GM12878 (cell line): ENCODE results near the gene GPATCH3. TPM values are rescaled to one million over a fixed set of nuclear protein-coding genes. Genes with fewer than 3 reads are reported as not detected.

Source experiments
- ATAC-seq: fragments of 200-7000 bp; cut with Tn5 transposase; 3 replicates; pipeline ENCODE4 v1.9.1; 2020; ENCODE audit warnings: mild to moderate bottlenecking, moderate library complexity
- BruUV-seq: library from RNA; stranded (reverse); fragments of 400-500 nt; replicated peaks from 2 replicates; lab custom pipeline; 2021; lab: Mats Ljungman, UMichigan
- CTCF ChIA-PET: fragments of 300-600 bp; sonication (Branson Sonifier 250); formaldehyde crosslinking; extraction: SDS; loops from one replicate; lab custom pipeline; 2021; ENCODE audit warnings: inconsistent platforms; lab: Yijun Ruan, JAX
- POLR2A ChIA-PET: fragments of 350-600 bp; formaldehyde crosslinking; extraction: SDS; loops from one replicate; lab custom pipeline; 2021; ENCODE audit warnings: inconsistent platforms; lab: Charles Lee
- RAD21 ChIA-PET: fragments of 300-600 bp; sonication (Branson Sonifier 250); formaldehyde crosslinking; loops from one replicate; lab custom pipeline; 2023; ENCODE audit warnings: antibody characterized with exemption; ENCODE audit not compliant: unreplicated experiment; lab: Charles Lee
- SMC1A ChIA-PET: fragments of 300-600 bp; sonication (Branson Sonifier 250); formaldehyde crosslinking; loops from one replicate; lab custom pipeline; 2023; ENCODE audit not compliant: unreplicated experiment, uncharacterized antibody; lab: Charles Lee
- DNase-seq: peaks from one replicate; pipeline ENCODE4 v3.0.0-alpha.2; 2011; ENCODE audit warnings: low read depth, low spot score
- FAIRE-seq: peaks from 3 replicates; lab custom pipeline; 2011; peaks lifted over from hg19 to GRCh38; lab: Jason Lieb, UNC
- H2AFZ ChIP-seq: 2 replicates; pipeline ENCODE4 v1.6.0; 2011; ENCODE audit warnings: low read depth, low read length, control low read depth; ENCODE audit not compliant: control insufficient read depth
- H3K27ac ChIP-seq: 2 replicates; pipeline ENCODE4 v1.5.1; 2011; ENCODE audit warnings: control low read depth; ENCODE audit not compliant: control insufficient read depth, insufficient read depth
- H3K27me3 ChIP-seq, 2 experiments: replicated peaks in 1 of 2; 2 replicates each; pipeline versions ENCODE4 v1.6.0 to v1.6.1; 2011; ENCODE audit warnings: low read length in 1 of 2; ENCODE audit not compliant: control insufficient read depth in 2 of 2, insufficient read depth in 2 of 2
- H3K36me3 ChIP-seq, 2 experiments: 2 replicates each; pipeline ENCODE4 v1.5.1; 2011; ENCODE audit warnings: low read length in 1 of 2; ENCODE audit not compliant: control insufficient read depth in 2 of 2, insufficient read depth in 2 of 2
- H3K4me1 ChIP-seq: 2 replicates; pipeline ENCODE4 v1.6.1; 2011; ENCODE audit warnings: mild to moderate bottlenecking, low read length, moderate library complexity, mixed read lengths; ENCODE audit not compliant: control insufficient read depth, insufficient read depth
- H3K4me2 ChIP-seq: 2 replicates; pipeline ENCODE4 v1.6.0; 2011; ENCODE audit warnings: control low read depth; ENCODE audit not compliant: control insufficient read depth, insufficient read depth
- H3K4me3 ChIP-seq: fragments of 200-600 bp; sonication (generic); 2 replicates; pipeline ENCODE4 v1.5.1; 2016
- H3K79me2 ChIP-seq: 2 replicates; pipeline ENCODE4 v1.6.0; 2011; ENCODE audit warnings: low read length; ENCODE audit not compliant: control insufficient read depth, insufficient read depth
- H3K9ac ChIP-seq: 2 replicates; pipeline ENCODE4 v1.8.0; 2011; ENCODE audit warnings: low read length, control low read depth, mixed read lengths; ENCODE audit not compliant: control insufficient read depth, insufficient read depth
- H3K9me3 ChIP-seq: replicated peaks from 3 replicates; pipeline ENCODE4 v1.5.1; 2011; ENCODE audit warnings: mild to moderate bottlenecking, low read length; ENCODE audit not compliant: control insufficient read depth, insufficient read depth
- H4K20me1 ChIP-seq: 2 replicates; pipeline ENCODE4 v1.6.0; 2011; ENCODE audit not compliant: control insufficient read depth, insufficient read depth
- MTA2 ChIP-seq: fragments of 450-650 bp; IDR thresholded peaks from 2 replicates; pipeline ENCODE4 v1.6.1; 2016; ENCODE audit warnings: low read depth, mild to moderate bottlenecking, moderate library complexity
- whole genome bisulfite sequencing: methylation state at CpG from one replicate; pipeline ENCODE4 v1.1.6; 2016; ENCODE audit warnings: low lambda C conversion rate; ENCODE audit not compliant: insufficient replicate concordance, insufficient coverage; ENCODE audit errors: missing lambda C conversion rate; 5-methylcytosine and 5-hydroxymethylcytosine counted together
- in situ Hi-C: fragments of 300-500 bp; cut with MboI; formaldehyde crosslinking; loops from 9 replicates; pipeline ENCODE4 v1.14.3; 2018; ENCODE audit warnings: mixed read lengths
- intact Hi-C: fragments of 100-400 bp; cut with micrococcal nuclease; formaldehyde crosslinking; loops from one replicate; pipeline ENCODE4 v1.14.2; 2022; ENCODE audit not compliant: unreplicated experiment
- polyA plus RNA-seq, 11 experiments: library from polyadenylated mRNA; depleted of rRNA in 4 of 11; unstranded in 6 of 11; stranded (reverse) in 5 of 11; fragments of >200 nt; fragmentation: Nextera tagmentation in 4 of 11; fragmentation: Illumina TruSeq in 1 of 11; extraction: Ambion mirVana in 4 of 11; extraction: Trizol in 1 of 11; gene quantifications; 1 replicate in 1 of 11; 2 replicates in 10 of 11; pipeline versions ENCODE4 v1.2.1 to v1.2.3, GENCODE V29; 2011 to 2016; ENCODE audit warnings: inconsistent platforms in 2 of 11, missing spikeins in 2 of 11, low read depth in 1 of 11
- total RNA-seq, 4 experiments: library from RNA; depleted of rRNA in 3 of 4; stranded (reverse); fragments of >200 nt in 3 of 4; fragmentation: Illumina TruSeq in 1 of 4; extraction: Trizol in 1 of 4; gene quantifications; 2 replicates each; pipeline versions ENCODE4 v1.2.1 to v1.2.3, GENCODE V29; 2013 to 2021
- TF ChIP-seq, protein P1 (sequence below), 3 experiments: IDR thresholded peaks in 2 of 3; conservative IDR thresholded peaks in 1 of 3; 2 replicates each; pipeline ENCODE4 v1.5.1; 2011; ENCODE audit warnings: low read depth in 3 of 3, low read length in 3 of 3, mild to moderate bottlenecking in 3 of 3, control low read depth in 2 of 3, moderate library complexity in 2 of 3, inconsistent platforms in 1 of 3, mixed read lengths in 1 of 3; ENCODE audit not compliant: control insufficient read depth in 2 of 3, insufficient read depth in 1 of 3; ENCODE audit errors: extremely low read depth in 1 of 3

The GPATCH3 gene
- total and polyA plus RNA-seq, 10 of the 15 experiments (the other 5 are each of a cell fraction or from before 2014, with no cell fraction given) = 0.56 to 13.4 (median 8.7) TPM

DNA sequence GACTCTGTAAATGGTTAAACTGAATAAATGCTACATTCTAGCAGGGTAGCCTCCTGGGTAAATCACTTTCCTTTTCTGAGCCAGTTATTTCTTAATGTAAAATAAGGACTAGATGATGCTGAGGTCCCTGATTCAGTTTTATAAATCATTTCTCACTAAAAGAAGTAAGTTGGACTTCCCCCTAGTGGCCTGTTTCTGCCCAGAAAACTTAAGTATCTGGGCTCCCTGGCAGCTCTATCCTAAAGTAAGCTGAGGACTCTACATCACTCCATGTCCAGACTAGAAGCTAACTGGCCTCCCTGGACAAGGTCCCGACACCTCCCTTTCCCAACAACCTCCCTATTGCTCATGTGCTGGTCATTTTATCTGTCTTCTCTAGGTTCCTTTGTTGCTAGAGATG, 13.1 kb downstream of the GPATCH3 start:
- H2AFZ ChIP-seq = no peak overlapping the region
- FAIRE-seq (no peak), DNase-seq (no peak), ATAC-seq (no peak)
- BruUV-seq = no TSS peak
- H3K27me3 ChIP-seq = no peaks in the 10 kb centered on the region
- no peak overlapping the region for H3K9ac ChIP-seq
- no peaks in the 10 kb centered on the region for H3K9me3 ChIP-seq
- no peak overlapping the region for H3K4me3 ChIP-seq
- in situ Hi-C loops (no loop called here), intact Hi-C loops (no loop called here)
- ChIA-PET POLR2A (interaction anchor here (0.6 to 0.9 kb wide), 3 partner anchors 64 to 479 kb away, joined by 4 to 6 read pairs (median 4); no protein-coding TSS in a partner anchor), RAD21 (interaction anchor here (0.6 to 1.9 kb wide), 5 partner anchors 10 to 285 kb away, joined by 3 to 5 read pairs (median 4); no protein-coding TSS in a partner anchor), CTCF (interaction anchor here (0.6 to 4.8 kb wide), 21 partner anchors 8 to 386 kb away, joined by 3 to 31 read pairs (median 4); partner anchors contain the start of gene GPATCH3), SMC1A (interaction anchor here (0.6 to 2.9 kb wide), 7 partner anchors 9 to 77 kb away, joined by 3 to 11 read pairs (median 4); partner anchors contain the start of gene GPATCH3)
- peaks cover 23% of the 10 kb centered on the region for H3K79me2 ChIP-seq
- H3K4me1 ChIP-seq = peaks cover 9% of the 10 kb centered on the region
- no peak for TF ChIP-seq MTA2
- TF ChIP-seq, protein P1, sequence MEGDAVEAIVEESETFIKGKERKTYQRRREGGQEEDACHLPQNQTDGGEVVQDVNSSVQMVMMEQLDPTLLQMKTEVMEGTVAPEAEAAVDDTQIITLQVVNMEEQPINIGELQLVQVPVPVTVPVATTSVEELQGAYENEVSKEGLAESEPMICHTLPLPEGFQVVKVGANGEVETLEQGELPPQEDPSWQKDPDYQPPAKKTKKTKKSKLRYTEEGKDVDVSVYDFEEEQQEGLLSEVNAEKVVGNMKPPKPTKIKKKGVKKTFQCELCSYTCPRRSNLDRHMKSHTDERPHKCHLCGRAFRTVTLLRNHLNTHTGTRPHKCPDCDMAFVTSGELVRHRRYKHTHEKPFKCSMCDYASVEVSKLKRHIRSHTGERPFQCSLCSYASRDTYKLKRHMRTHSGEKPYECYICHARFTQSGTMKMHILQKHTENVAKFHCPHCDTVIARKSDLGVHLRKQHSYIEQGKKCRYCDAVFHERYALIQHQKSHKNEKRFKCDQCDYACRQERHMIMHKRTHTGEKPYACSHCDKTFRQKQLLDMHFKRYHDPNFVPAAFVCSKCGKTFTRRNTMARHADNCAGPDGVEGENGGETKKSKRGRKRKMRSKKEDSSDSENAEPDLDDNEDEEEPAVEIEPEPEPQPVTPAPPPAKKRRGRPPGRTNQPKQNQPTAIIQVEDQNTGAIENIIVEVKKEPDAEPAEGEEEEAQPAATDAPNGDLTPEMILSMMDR (IDR thresholded peaks at IDR 0.05 in 2 of 3, conservative IDR thresholded peaks at IDR 0.05 in 1 of 3; ENCODE audit: control insufficient read depth in 2 of 3, extremely low read depth in 1 of 3, insufficient read depth in 1 of 3, low read depth in 3 of 3, low read length in 3 of 3) = peak; percentile 40 to 51 (median 50)
- 0 out of 2 replicates have a peak, but pooled peaks cover 3% of the 10 kb centered on the region for H4K20me1 ChIP-seq
- no peak overlapping the region for H3K27ac ChIP-seq
- no peak overlapping the region for H3K4me2 ChIP-seq
- WGBS = 100% methylated on average over 1 of the region's 1 CpG
- H3K36me3 ChIP-seq = peaks cover 10 to 13% of the 10 kb centered on the region in 2 experiments
